ENCODE data around the gene CDK4. TPM values are rescaled to one million over a fixed set of nuclear protein-coding genes. Genes with fewer than 3 reads are reported as not detected.
A peak's percentile ranks its signal among the peaks of the same experiment; 100 is the strongest.

CDK4 gene
- total RNA-seq, 4 donors from 2014 or later: 95.2 to 137 (median 113) TPM

GRCh38 chr12:57765698-57766463 is 13.8 kb upstream of the CDK4 start:
- WGBS, 2 donors: 2 to 7% methylated on average over 14 to 22 of the region's 40 CpGs
- no peaks in the 10 kb centered on the region for H3K9me3 ChIP-seq
- no peaks in the 10 kb centered on the region for H3K27me3 ChIP-seq
- TF ChIP-seq POLR2A (IDR thresholded peaks at IDR 0.05): no peak
- TF ChIP-seq CTCF (IDR thresholded peaks at IDR 0.05): no peak
- peak; percentile 52 to 53 for DNase-seq
- H3K27ac ChIP-seq: peak overlapping the region in 2 of 3 donors; percentile 27 to 49
- H3K4me1 ChIP-seq: peaks cover 29 to 45% of the 10 kb centered on the region in 2 donors
- intact Hi-C loops (cut with DNase I): no loop called here
- peak overlapping the region; percentile 10 to 37 (median 18) for H3K4me3 ChIP-seq (replicated peaks in 1 of 3)
- H3K36me3 ChIP-seq: no peaks in the 10 kb centered on the region

GRCh38 chr12:57765003-57765697 is 13.0 kb upstream of the CDK4 start:
- DNase-seq: peak; percentile 53 to 60
- H3K36me3 ChIP-seq: no peaks in the 10 kb centered on the region
- H3K4me3 ChIP-seq (replicated peaks in 1 of 3): peak overlapping the region in 2 of 3 donors; percentile 23 to 37
- H3K27me3 ChIP-seq: no peaks in the 10 kb centered on the region
- H3K27ac ChIP-seq: peak overlapping the region in 1 of 3 donors; percentile 27
- TF ChIP-seq POLR2A (IDR thresholded peaks at IDR 0.05) (no peak), CTCF (IDR thresholded peaks at IDR 0.05) (peak in 2 of 6 experiments; percentile 24 to 26)
- intact Hi-C loops (cut with DNase I): no loop called here
- WGBS, 2 donors: 2 to 4% methylated on average over 26 to 39 of the region's 60 CpGs
- H3K4me1 ChIP-seq: peaks cover 28 to 42% of the 10 kb centered on the region in 2 donors
- no peaks in the 10 kb centered on the region for H3K9me3 ChIP-seq

- no peak for TF ChIP-seq POLR2A (IDR thresholded peaks at IDR 0.05)
- no peak for TF ChIP-seq CTCF (IDR thresholded peaks at IDR 0.05)
- Histone ChIP-seq H3K27ac (peak overlapping the region in 1 of 3 donors; percentile 27), H3K9me3 (no peaks in the 10 kb centered on the region), H3K4me3 (replicated peaks in 1 of 3) (peak overlapping the region in 2 of 3 donors; percentile 23 to 37), H3K27me3 (no peaks in the 10 kb centered on the region), H3K4me1 (peaks cover 28 to 42% of the 10 kb centered on the region in 2 donors), H3K36me3 (no peaks in the 10 kb centered on the region)
- peak; percentile 77 to 79 for DNase-seq
- WGBS, 2 donors: 14 to 45% methylated on average over 6 to 17 of the region's 17 CpGs
- intact Hi-C loops (cut with DNase I): no loop called here
Measured at GRCh38 chr12:57764662-57765002, 12.5 kb upstream of the CDK4 start.

GRCh38 chr12:57763881-57764661 is 12.0 kb upstream of the CDK4 start:
- Histone ChIP-seq H3K9me3 (no peaks in the 10 kb centered on the region), H3K4me1 (peaks cover 28 to 42% of the 10 kb centered on the region in 2 donors), H3K27me3 (no peaks in the 10 kb centered on the region), H3K27ac (no peak overlapping the region), H3K36me3 (peaks cover 0 to 1% of the 10 kb centered on the region in 2 donors), H3K4me3 (replicated peaks in 1 of 3) (no peak overlapping the region)
- WGBS, 2 donors: 76 to 81% methylated on average over 6 of the region's 6 CpGs
- intact Hi-C loops (cut with DNase I): no loop called here
- TF ChIP-seq CTCF (IDR thresholded peaks at IDR 0.05) (no peak), POLR2A (IDR thresholded peaks at IDR 0.05) (no peak)
- no peak for DNase-seq

All from thyroid gland (tissue), 4 donors.